Testis (tissue), 2 donors: ENCODE results near the gene TTLL3.
"Not testable (repeated sequence)": the region's sequence is repeated elsewhere in the genome, so short reads cannot be mapped to it uniquely, and the experiment has no call there.

Experiments used
- CTCF ChIP-seq, 3 experiments: fragments of 450-650 bp in 2 of 3; fragments of 200-600 bp in 1 of 3; sonication (generic) in 1 of 3; IDR thresholded peaks; one replicate each; pipeline ENCODE4 v1.5.1; 2016 to 2019; ENCODE audit warnings: antibody characterized with exemption in 3 of 3, mild to moderate bottlenecking in 2 of 3, moderate library complexity in 1 of 3
- POLR2A ChIP-seq: fragments of 450-650 bp; IDR thresholded peaks from one replicate; pipeline ENCODE4 v1.6.1; 2017; ENCODE audit warnings: antibody characterized with exemption, mild to moderate bottlenecking, moderate library complexity

GRCh38 chr3:9848860-9849259 lies 38.8 kb downstream of the TTLL3 start:
- TF ChIP-seq CTCF (IDR thresholded peaks at IDR 0.05): peak in 2 of 3 experiments; percentile 40 to 41
- not testable (repeated sequence) for TF ChIP-seq POLR2A
